HG03571 (cell line): ENCODE measurements around the gene PTPRN2.

Experiments
- ATAC-seq: cut with Tn5 transposase; IDR thresholded peaks from one replicate; pipeline ENCODE4 v1.9.1; 2021; ENCODE audit not compliant: unreplicated experiment

Gene PTPRN2

GRCh38 chr7:157886266-157886665 lies 701.4 kb downstream of the PTPRN2 start:
- ATAC-seq = no peak

- ATAC-seq = no peak
Measured at GRCh38 chr7:157885140-157885539, 702.5 kb downstream of the PTPRN2 start.

- no peak for ATAC-seq
Measured at GRCh38 chr7:157884461-157885062, 703.1 kb downstream of the PTPRN2 start.

GRCh38 chr7:157881048-157881771 lies 706.4 kb downstream of the PTPRN2 start:
- no peak for ATAC-seq

- no peak for ATAC-seq
Measured at GRCh38 chr7:157879391-157879790, 708.2 kb downstream of the PTPRN2 start.

GRCh38 chr7:157877298-157878090 lies 710.1 kb downstream of the PTPRN2 start:
- ATAC-seq = no peak

GRCh38 chr7:157876469-157877285 lies 710.9 kb downstream of the PTPRN2 start:
- ATAC-seq = no peak

GRCh38 chr7:157875230-157876179 lies 712.1 kb downstream of the PTPRN2 start:
- ATAC-seq = no peak

GRCh38 chr7:157874870-157875229 lies 712.8 kb downstream of the PTPRN2 start:
- ATAC-seq = no peak

GRCh38 chr7:157874208-157874816 lies 713.3 kb downstream of the PTPRN2 start:
- ATAC-seq = no peak

GRCh38 chr7:157873664-157874063 lies 714.0 kb downstream of the PTPRN2 start:
- no peak for ATAC-seq

- no peak for ATAC-seq
Measured at GRCh38 chr7:157873181-157873580, 714.4 kb downstream of the PTPRN2 start.

GRCh38 chr7:157872447-157872846 lies 715.2 kb downstream of the PTPRN2 start:
- no peak for ATAC-seq

GRCh38 chr7:157871681-157872080 lies 715.9 kb downstream of the PTPRN2 start:
- ATAC-seq = no peak

GRCh38 chr7:157870644-157871290 lies 716.9 kb downstream of the PTPRN2 start:
- no peak for ATAC-seq

GRCh38 chr7:157869793-157870192 lies 717.8 kb downstream of the PTPRN2 start:
- ATAC-seq = no peak

- no peak for ATAC-seq
Measured at GRCh38 chr7:157867685-157868305, 719.8 kb downstream of the PTPRN2 start.

- no peak for ATAC-seq
Measured at GRCh38 chr7:157866336-157866924, 721.2 kb downstream of the PTPRN2 start.
